Esophagus muscularis mucosa (tissue), 4 donors: Measurements from ENCODE around the gene NXN. TPM values are rescaled to one million over a fixed set of nuclear protein-coding genes. Genes with fewer than 3 reads are reported as not detected.
A peak's percentile ranks its signal among the peaks of the same experiment; 100 is the strongest.
"Not testable (repeated sequence)": the region's sequence is repeated elsewhere in the genome, so short reads cannot be mapped to it uniquely, and the experiment has no call there.

Experiments
- DNase-seq: peaks from one replicate; pipeline ENCODE4 v3.0.0-alpha.2; 2017; ENCODE audit errors: extremely low spot score
- H3K27ac ChIP-seq, 4 donors: fragments of 200-600 bp; sonication (generic); replicated peaks in 1 of 4; 1 replicate in 3 of 4; 2 replicates in 1 of 4; pipeline ENCODE4 v1.5.1; 2016 to 2019; ENCODE audit warnings: mild to moderate bottlenecking in 1 of 4
- H3K27me3 ChIP-seq, 4 donors: fragments of 200-600 bp; sonication (generic); one replicate each; pipeline versions ENCODE4 v1.5.1 to v1.6.0; 2016 to 2019
- H3K36me3 ChIP-seq, 4 donors: fragments of 200-600 bp; sonication (generic); one replicate each; pipeline ENCODE4 v1.5.1; 2016 to 2019
- H3K4me1 ChIP-seq, 4 donors: fragments of 200-600 bp; sonication (generic); one replicate each; pipeline ENCODE4 v1.5.1; 2016 to 2019
- H3K4me3 ChIP-seq, 4 donors: fragments of 200-600 bp; sonication (generic); 1 replicate in 2 of 4; 2 replicates in 2 of 4; pipeline ENCODE4 v1.5.1; 2016 to 2019; ENCODE audit warnings: mild to moderate bottlenecking in 4 of 4, moderate library complexity in 1 of 4
- H3K9me3 ChIP-seq, 4 donors: fragments of 200-600 bp; sonication (generic); 1 replicate in 3 of 4; 2 replicates in 1 of 4; pipeline ENCODE4 v1.5.1; 2016 to 2019
- CTCF ChIP-seq, 3 experiments: fragments of 200-600 bp in 2 of 3; fragments of 450-650 bp in 1 of 3; sonication (generic) in 2 of 3; IDR thresholded peaks; one replicate each; pipeline ENCODE4 v1.5.1; 2017 to 2019; ENCODE audit warnings: antibody characterized with exemption in 3 of 3, mild to moderate bottlenecking in 2 of 3, moderate library complexity in 1 of 3
- EP300 ChIP-seq: sonication (generic); formaldehyde crosslinking; IDR thresholded peaks from one replicate; pipeline ENCODE4 v1.6.1; 2017; ENCODE audit warnings: antibody characterized with exemption
- POLR2A ChIP-seq: fragments of 450-650 bp; IDR thresholded peaks from one replicate; pipeline ENCODE4 v1.6.1; 2017; ENCODE audit warnings: antibody characterized with exemption, moderate library complexity, mild to moderate bottlenecking, low read depth
- POLR2AphosphoS5 ChIP-seq, 2 donors: sonication (generic); formaldehyde crosslinking; IDR thresholded peaks; one replicate each; pipeline ENCODE4 v1.6.1; 2017; ENCODE audit warnings: antibody characterized with exemption in 2 of 2
- WGBS: methylation state at CpG from one replicate; pipeline ENCODE4 v1.1.5; 2018; 5-methylcytosine and 5-hydroxymethylcytosine counted together
- intact Hi-C: fragments of 100-400 bp; cut with DNase I; formaldehyde crosslinking; loops from one replicate; pipeline ENCODE4 v1.15.1; 2023
- total RNA-seq, 4 donors: library from RNA; depleted of rRNA; stranded (reverse); fragments of >200 nt; gene quantifications; one replicate each; pipeline versions ENCODE4 v1.1.0 to v1.2.1, GENCODE V29; 2016

NXN gene
- total RNA-seq, 4 donors from 2014 or later = 37.0 to 65.6 (median 49.8) TPM

DNA sequence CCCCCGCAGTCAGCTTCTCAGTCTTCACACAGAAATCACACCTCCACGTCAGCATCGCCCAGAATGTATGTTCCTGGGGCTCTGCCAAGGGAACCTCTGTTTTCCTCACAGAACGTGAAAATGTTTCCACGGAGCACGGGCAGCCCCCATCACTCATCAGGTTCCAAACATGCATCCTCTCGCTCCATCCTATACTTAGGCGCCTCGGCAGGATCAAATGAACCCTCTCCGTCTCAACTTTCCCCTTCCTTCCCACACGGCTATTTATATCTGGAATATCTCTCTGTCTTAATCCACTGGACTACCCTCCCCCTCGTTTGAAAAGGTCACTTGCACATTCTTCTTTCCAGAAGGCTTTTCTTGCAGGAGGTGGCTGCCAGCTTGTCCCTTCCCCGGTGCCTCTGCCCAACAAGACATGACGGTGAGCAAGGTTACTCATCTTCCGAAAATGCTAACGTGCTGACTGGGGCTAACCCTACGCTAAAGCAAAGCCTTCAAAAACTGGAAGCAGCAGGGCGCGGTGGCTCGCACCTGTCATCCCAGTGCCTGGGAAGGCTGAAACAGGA, 21.6 kb downstream of the NXN start:
- Histone ChIP-seq H3K4me3 (no peak overlapping the region), H3K36me3 (no peaks in the 10 kb centered on the region), H3K27ac (peak overlapping the region; percentile 78 to 90 (median 82)), H3K9me3 (no peaks in the 10 kb centered on the region), H3K27me3 (no peaks in the 10 kb centered on the region), H3K4me1 (peaks cover 7 to 60% (median 44%) of the 10 kb centered on the region in 4 donors)
- no peak for TF ChIP-seq CTCF (IDR thresholded peaks at IDR 0.05)
- peak; percentile 54 to 64 for TF ChIP-seq POLR2AphosphoS5 (IDR thresholded peaks at IDR 0.05)
- no peak for TF ChIP-seq POLR2A
- TF ChIP-seq EP300 = no peak
- no peak for DNase-seq
- intact Hi-C loops = no loop called here
- 44% methylated on average over 20 of the region's 20 CpGs for WGBS

DNA sequence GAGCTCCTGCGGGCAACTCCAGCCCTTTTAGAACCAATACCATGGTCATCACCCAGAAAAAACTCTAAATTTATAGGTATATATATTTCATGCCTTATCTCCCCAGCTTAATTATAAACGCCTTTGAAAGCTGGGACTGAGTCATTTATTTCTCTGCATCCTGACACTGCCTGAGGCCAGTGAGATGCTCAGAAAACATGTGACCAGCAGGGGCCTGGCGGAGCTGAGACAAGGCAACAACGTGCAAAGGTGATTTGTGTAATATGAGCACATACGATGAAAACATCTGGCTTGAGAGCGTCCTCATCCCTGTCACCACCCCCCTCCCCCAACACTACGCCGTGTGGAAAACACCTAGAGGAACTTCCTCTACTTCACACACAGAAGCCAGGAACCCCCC, 22.7 kb downstream of the NXN start:
- intact Hi-C loops = no loop called here
- Histone ChIP-seq H3K36me3 (no peaks in the 10 kb centered on the region), H3K4me3 (no peak overlapping the region), H3K27me3 (no peaks in the 10 kb centered on the region), H3K27ac (peak overlapping the region; percentile 78 to 90 (median 82)), H3K9me3 (no peaks in the 10 kb centered on the region), H3K4me1 (peaks cover 8 to 58% (median 46%) of the 10 kb centered on the region in 4 donors)
- DNase-seq = no peak
- TF ChIP-seq POLR2AphosphoS5 (IDR thresholded peaks at IDR 0.05) (peak in 1 of 2 donors; percentile 55), CTCF (IDR thresholded peaks at IDR 0.05) (no peak), EP300 (no peak), POLR2A (no peak)
- WGBS = 56% methylated on average over 8 of the region's 8 CpGs

DNA sequence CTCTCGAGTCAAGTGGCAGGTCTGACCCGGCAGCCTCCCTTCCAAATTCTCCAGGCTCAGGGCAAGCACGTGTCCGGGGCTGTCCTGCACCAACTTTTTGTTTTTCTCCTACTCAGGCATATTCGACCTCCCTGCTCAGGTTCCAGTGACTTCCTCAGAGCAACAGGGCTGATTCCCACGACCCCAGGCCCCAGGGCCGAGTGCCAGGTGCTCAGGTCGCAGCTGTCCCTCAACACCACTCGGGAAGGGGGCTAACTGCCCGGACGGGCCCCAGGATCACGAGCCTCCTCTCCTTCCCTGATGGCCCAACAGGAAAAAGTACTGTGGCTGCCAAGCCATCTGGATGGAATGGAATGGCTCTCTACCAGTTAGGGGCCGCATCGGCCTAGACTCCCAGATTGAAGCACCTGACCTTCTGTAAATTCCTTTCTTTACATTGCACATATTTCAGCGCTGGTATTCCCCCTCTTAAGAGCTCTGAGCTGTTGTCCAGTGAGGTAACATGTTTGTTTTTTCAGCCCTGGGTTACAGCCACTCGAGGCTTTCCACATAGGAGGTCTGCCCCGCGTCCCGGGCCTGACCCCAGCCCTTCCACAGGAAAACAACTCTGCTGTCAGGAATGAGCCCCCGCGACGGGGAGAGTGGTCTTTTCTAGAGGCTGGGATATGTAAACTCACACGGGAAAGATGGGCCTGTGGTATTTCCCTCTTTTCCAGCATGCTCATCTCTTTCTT, 25.0 kb downstream of the NXN start:
- Histone ChIP-seq H3K27me3 (no peaks in the 10 kb centered on the region), H3K36me3 (no peaks in the 10 kb centered on the region), H3K27ac (peak overlapping the region; percentile 78 to 90 (median 82)), H3K9me3 (no peaks in the 10 kb centered on the region), H3K4me1 (peaks cover 21 to 71% (median 63%) of the 10 kb centered on the region in 4 donors), H3K4me3 (no peak overlapping the region)
- DNase-seq = no peak
- WGBS = 33% methylated on average over 19 of the region's 23 CpGs
- intact Hi-C loops = no loop called here
- no peak for TF ChIP-seq POLR2A
- peak in 1 of 2 donors; percentile 39 for TF ChIP-seq POLR2AphosphoS5 (IDR thresholded peaks at IDR 0.05)

DNA sequence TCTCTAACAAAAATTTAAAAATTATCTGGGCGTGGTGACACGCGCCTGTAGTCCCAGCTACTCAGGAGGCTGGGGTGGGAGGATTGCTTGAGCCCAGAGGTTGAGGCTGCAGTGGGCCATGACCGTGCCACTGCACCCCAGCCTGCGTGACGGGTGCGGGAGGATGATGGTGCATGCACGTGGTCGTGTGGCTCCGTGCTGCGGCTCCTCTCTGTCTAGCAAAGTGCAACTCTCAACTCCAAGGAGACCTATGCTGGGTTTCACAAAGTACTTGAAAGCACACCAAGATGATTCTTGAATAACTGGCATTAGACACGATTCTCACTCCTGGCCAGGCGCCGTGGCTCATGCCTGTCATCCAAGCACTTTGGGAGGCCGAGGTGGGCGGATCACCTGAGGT, 25.8 kb downstream of the NXN start:
- Histone ChIP-seq H3K27ac (peak overlapping the region; percentile 78 to 90 (median 82)), H3K27me3 (no peaks in the 10 kb centered on the region), H3K36me3 (no peaks in the 10 kb centered on the region), H3K4me1 (peaks cover 21 to 66% (median 60%) of the 10 kb centered on the region in 4 donors), H3K4me3 (no peak overlapping the region), H3K9me3 (no peaks in the 10 kb centered on the region)
- intact Hi-C loops = no loop called here
- DNase-seq = no peak
- TF ChIP-seq EP300 (no peak), POLR2AphosphoS5 (IDR thresholded peaks at IDR 0.05) (no peak)
- 88% methylated on average over 16 of the region's 16 CpGs for WGBS

DNA sequence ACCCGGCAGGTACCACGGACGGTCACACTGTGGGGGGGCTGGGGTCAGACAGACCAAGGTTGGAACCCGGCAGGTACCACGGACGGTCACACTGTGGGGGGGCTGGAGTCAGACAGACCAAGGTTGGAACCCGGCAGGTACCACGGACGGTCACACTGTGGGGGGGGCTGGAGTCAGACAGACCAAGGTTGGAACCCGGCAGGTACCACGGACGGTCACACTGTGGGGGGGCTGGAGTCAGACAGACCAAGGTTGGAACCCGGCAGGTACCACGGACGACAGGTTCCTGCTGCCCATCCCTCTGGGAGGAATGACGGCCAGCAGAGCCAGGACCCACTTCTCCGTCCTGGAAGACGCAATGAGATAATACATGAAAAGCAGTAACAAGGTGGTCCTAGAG, 27.0 kb downstream of the NXN start:
- Histone ChIP-seq H3K27ac (peak overlapping the region; percentile 60 to 90 (median 82)), H3K4me1 (peaks cover 21 to 62% (median 55%) of the 10 kb centered on the region in 4 donors)
- H3K27me3 ChIP-seq, H3K9me3 ChIP-seq, DNase-seq, H3K4me3 ChIP-seq, intact Hi-C loops, H3K36me3 ChIP-seq: not testable (repeated sequence)
- WGBS = 94% methylated on average over 15 of the region's 18 CpGs

DNA sequence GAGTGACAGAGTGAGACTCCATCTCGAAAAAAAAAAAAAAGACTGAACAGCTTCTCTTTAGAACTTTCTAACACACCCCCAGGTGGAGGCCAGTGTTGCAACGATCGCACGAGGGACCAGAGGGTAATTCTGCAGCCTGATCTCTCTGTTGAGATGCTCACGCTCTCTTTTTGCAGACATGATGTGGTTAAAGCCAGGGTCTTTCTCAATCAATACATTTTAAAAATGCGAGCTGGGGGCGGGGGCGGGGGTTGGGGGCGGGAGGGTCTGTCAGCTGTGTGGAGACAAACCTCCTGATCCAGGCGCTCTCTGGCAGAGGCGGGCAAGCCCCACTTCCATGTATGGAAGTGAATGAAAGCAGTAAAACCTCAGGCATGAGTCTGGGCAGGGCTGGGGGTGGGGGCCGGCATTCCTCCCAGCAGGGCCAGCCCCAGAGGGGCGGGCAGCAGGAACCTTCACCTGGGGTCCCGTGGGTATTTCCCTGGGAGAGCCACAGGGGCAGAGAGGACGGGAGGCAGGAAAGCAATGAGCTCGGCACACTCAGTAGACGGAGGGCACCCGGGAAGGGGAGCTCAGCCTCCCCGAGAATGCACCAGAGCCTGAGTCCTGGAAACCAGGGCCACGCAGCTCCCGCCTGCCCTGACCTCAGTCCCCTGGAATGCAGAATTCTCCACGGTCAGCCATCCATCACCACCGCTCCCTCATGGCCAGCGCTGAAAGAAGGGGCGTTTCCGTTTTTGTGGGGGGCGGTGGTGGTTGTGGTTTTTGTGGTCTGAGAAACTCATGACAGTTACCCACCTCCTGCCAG, 28.0 kb downstream of the NXN start:
- Histone ChIP-seq H3K27me3 (no peaks in the 10 kb centered on the region), H3K27ac (peak overlapping the region; percentile 77 to 90 (median 84)), H3K36me3 (peaks cover 0 to 3% (median 0%) of the 10 kb centered on the region in 4 donors), H3K4me1 (peaks cover 21 to 52% (median 49%) of the 10 kb centered on the region in 4 donors), H3K9me3 (no peaks in the 10 kb centered on the region), H3K4me3 (peak overlapping the region; percentile 27 to 42 (median 36))
- TF ChIP-seq POLR2A (no peak), POLR2AphosphoS5 (IDR thresholded peaks at IDR 0.05) (peak in 1 of 2 donors; percentile 35), EP300 (no peak), CTCF (IDR thresholded peaks at IDR 0.05) (peak in 1 of 3 experiments; percentile 10)
- no peak for DNase-seq
- intact Hi-C loops = no loop called here
- 33% methylated on average over 19 of the region's 27 CpGs for WGBS
